Inferior parietal cortex (tissue), 1 donor: ENCODE data around the gene HMGXB3.
A peak's percentile ranks its signal among the peaks of the same experiment; 100 is the strongest.

Experiments
- DNase-seq: peaks from one replicate; pipeline ENCODE4 v3.0.0-alpha.2; 2016; ENCODE audit errors: extremely low spot score

The HMGXB3 gene

GRCh38 chr5:150000256-150000989 lies at the start of gene HMGXB3, which contains the start of gene TIGD6:
Gene HMGXB3 (plus strand): TSS chr5:150000739. CDS start chr5:150004853, 4,114 bp downstream.
Gene TIGD6 (minus strand): TSS chr5:150000654. CDS start chr5:149996348, 4,306 bp downstream.
- peak; percentile 91 for DNase-seq

DNA sequence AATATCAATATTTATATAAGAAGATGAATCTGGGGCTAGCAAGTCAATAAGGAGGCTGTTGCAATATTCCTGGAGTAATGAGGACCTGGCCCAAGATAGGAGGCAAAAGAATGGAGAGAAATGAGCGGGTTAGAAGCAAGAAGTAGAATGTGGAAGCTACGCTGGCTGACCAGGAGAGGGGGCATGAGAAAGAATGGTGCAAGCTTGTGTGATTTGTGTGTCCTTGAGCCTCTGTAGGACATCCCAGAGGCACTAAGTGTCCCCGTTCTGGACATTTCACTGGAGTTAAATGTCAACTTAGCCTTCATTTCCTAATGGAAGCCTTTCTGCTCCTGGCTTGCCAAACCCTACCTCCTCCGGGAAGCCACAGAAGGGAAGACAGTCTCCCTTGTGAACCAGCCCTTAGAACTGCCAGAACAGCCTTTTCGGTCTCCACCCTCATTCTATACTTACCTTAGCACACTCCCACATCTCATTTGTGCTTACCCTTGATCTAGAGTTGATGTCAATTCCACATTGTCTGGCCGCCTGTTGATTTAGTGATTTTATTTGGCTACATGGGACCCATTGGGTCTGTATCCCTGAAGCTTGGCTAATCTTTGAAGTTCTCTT lies 49.3 kb upstream of the HMGXB3 start:
- no peak for DNase-seq

- DNase-seq, result no peak
Measured at GRCh38 chr5:149953436-149954121, 47.0 kb upstream of the HMGXB3 start.

DNA sequence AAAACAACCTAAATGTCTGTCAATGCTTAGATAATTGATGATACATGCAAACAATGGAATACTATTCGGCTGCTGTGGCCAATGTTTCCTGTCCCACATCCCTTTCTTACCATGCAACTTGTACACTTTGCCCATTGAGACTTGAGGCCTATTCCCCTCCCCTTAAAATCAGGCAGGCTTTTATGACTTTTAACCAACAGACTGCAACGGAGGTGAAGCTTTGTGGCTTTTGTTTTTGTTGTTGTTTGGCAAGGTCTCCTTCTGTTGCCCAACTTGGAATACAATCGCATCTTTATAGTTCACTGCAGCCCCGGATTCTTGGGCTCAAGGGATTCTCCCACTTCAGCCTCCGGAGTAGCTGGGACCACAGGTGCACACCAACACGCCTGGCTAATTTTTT lies 45.7 kb upstream of the HMGXB3 start:
- DNase-seq, result no peak

DNA sequence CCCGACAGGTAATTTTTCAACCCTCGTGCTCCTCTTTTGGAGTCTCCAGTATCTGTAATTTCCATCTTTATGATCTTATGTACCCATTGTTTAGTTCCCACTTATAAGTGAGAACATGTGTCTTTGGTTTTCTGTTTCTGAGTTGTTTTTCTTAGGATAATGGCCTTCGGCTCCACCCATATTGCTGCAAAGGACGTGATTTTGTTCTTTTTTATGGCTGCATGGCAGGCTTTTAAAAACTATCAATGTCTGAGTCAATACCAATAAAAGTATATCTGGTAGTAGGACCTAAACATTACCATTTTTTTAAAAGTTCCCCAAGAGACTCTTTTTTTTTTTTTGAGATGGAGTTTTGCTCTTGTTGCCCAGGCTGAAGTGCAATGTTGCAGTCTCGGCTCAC lies 43.9 kb upstream of the HMGXB3 start:
- DNase-seq, result no peak

GRCh38 chr5:149957855-149958254 lies 42.7 kb upstream of the HMGXB3 start:
- no peak for DNase-seq

GRCh38 chr5:149959406-149960236 lies 40.9 kb upstream of the HMGXB3 start:
- peak; percentile 60 for DNase-seq

GRCh38 chr5:149960272-149961185 lies 40.0 kb upstream of the HMGXB3 start, which contains the start of gene SLC26A2:
Gene SLC26A2 (plus strand): TSS chr5:149960758. CDS start chr5:149977653, 16,895 bp downstream.
- peak; percentile 97 for DNase-seq

DNA sequence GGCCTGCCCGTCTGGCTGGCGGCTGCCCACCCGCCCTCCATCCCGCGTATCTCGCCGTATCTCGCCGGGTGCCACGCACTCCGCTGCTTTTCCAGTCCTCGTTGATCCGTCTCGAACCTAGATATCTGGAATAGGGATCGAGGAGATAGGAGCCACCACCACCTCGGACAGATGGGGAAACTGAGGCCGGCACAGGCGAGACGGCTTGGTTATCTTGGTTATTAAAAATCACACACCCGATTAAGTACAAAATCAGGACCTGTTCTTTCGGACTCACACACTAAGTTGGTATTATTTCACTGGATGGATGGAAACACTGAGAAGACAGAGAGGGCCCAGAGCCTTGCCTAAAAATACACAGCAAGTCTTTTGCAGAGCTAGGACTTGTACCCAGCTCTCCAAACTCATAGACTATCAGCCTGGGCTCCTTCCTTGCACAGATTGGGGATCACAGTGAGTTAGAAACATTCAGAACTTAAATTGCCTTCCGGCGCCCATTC lies 39.3 kb upstream of the HMGXB3 start:
- DNase-seq, result peak; percentile 20

GRCh38 chr5:149961957-149962409 lies 38.6 kb upstream of the HMGXB3 start:
- DNase-seq, result peak; percentile 67

DNA sequence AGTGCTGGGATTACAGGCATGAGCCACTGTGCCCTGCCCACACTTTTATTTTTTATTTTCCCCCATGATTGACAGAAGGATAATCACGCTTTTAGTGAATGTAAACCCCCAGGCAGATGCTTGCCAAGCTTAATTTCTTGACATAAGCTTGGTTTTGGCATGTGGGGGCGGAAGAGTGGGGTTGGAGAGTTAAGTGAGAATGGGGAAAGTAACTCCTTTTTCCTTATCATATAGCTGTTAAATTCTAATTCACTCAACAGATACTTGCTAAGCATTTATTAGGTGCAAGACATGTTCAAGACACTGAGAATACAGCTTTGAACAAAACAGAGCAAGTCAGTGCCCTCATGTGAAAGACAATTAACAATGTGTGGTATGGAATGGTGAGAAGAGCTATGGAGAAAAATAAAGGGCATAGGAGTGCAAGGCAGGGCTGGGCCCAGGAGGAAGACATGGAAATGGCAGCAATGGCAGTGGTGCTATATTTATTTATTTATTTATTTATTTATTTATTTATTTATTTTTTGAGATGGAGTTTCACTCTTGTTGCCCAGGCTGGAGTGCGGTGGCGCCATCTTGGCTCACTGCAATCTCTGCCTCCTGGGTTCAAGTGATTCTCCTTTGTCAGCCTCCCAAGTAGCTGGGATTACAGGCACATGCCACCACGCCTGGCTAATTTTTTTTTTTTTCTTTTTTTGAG lies 37.8 kb upstream of the HMGXB3 start:
- DNase-seq, result no peak

- DNase-seq, result no peak
Measured at GRCh38 chr5:149963729-149964128, 36.8 kb upstream of the HMGXB3 start.

GRCh38 chr5:149966946-149967345 lies 33.6 kb upstream of the HMGXB3 start:
- DNase-seq, result no peak

GRCh38 chr5:149969181-149969930 lies 31.2 kb upstream of the HMGXB3 start:
- DNase-seq, result no peak

DNA sequence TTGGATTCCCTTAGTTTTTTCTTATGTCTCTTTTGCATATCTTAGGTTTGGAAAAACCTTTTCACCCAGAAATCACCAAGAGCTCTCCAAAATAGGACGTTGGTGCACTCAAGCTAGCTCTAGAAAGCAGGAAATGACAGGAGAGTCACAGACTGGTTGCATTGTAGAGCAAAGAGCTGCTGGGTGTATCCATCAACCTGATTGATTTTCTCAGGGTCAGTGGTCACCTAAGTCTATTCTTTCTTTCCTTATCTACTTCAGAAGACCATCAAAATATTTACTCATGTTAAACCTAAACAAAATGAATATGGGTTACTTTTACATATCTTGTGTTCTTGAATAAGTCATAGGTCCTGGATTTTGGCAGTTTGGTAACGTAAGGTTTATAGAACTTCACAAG lies 25.1 kb upstream of the HMGXB3 start:
- DNase-seq, result no peak

- no peak for DNase-seq
Measured at GRCh38 chr5:149979896-149980295, 20.6 kb upstream of the HMGXB3 start.

- DNase-seq, result no peak
Measured at GRCh38 chr5:149981206-149981605, 19.3 kb upstream of the HMGXB3 start.

DNA sequence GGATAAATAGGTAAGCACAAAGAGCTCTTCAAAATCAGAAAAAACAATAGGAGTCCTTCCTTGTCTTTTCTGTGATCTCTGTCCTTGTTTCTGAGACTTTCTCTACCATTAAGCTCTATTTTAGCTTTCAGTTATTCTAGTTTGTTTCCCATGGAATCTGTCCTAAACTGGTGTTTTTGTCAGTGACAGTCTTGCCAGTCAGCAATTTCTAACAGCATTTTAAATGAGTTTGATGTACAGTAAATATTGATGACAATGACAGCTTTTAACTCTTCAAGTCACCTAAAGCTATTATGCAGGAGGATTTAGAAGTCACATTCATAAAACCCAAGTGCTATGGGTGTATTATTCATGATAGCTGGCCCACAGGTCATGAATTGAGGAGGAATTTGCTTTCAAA lies 18.0 kb upstream of the HMGXB3 start:
- no peak for DNase-seq

DNA sequence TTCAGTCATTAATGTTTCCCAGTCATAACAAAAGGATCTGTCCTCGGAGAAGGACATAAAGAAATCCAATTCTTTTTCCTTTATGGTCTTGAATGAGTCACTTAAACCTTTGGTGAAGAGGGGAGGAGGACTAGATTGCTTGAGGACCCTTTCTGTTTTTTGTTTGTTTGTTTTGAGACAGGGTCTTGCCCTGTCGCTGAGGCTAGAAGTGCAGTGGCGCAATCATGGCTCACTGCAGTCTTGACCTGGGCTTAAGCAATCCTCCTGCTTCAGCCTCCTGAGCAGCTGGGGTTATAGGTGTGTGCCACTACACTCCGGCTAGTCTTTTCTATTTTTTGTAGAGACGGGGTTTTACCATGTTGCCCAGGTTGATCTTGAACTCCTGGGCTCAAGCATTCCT lies 12.4 kb upstream of the HMGXB3 start:
- DNase-seq, result no peak
